OCI-LY7 (cell line): ENCODE results near the gene TAF4.

ENCODE experiments used
- EZH2phosphoT487 ChIP-seq: fragments of 200-600 bp; sonication (generic); IDR thresholded peaks from 2 replicates; pipeline ENCODE4 v1.6.1; 2018; ENCODE audit warnings: low read depth, borderline replicate concordance, mild to moderate bottlenecking, mixed run types, antibody characterized with exemption, low read length, moderate library complexity, mixed read lengths
- TF ChIP-seq, protein P1 (sequence below): fragments of 200-600 bp; sonication (generic); conservative IDR thresholded peaks from 2 replicates; pipeline ENCODE4 v1.5.1; 2014; ENCODE audit warnings: mild to moderate bottlenecking, antibody characterized with exemption, low read length, moderate library complexity, mixed read lengths

DNA sequence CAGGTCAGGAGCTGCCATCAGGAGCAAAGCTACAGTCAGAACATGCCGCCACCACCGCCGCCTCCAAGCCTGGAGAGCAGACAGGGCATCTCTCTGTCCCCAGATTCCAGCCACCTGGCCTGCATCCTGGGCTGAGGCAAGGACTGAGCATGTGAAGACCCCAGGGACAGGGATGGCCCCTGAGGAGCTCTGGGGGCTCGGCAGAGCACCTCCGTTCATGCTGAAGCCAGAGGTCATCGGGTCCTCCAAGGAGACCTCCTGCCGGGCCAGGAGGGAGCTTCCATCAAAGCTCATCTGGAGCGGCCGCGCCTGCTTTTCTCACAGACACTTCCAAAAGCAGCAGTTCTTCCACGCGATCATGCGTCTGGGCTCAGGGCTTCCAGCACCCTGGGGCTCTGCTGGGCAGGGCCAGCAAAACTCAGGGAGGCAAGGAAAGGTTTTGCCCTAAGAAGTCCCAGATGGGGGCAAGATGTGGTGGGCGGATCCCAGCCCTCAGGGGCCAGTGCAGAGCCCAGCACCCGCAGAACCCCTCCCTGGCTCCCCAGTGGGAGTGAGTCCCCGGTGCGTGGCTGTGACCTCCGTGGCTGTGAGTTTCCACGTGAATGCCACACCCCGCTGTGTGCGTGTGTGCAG, 138.4 kb downstream of the TAF4 start:
- no peak for TF ChIP-seq EZH2phosphoT487
- TF ChIP-seq, protein P1, sequence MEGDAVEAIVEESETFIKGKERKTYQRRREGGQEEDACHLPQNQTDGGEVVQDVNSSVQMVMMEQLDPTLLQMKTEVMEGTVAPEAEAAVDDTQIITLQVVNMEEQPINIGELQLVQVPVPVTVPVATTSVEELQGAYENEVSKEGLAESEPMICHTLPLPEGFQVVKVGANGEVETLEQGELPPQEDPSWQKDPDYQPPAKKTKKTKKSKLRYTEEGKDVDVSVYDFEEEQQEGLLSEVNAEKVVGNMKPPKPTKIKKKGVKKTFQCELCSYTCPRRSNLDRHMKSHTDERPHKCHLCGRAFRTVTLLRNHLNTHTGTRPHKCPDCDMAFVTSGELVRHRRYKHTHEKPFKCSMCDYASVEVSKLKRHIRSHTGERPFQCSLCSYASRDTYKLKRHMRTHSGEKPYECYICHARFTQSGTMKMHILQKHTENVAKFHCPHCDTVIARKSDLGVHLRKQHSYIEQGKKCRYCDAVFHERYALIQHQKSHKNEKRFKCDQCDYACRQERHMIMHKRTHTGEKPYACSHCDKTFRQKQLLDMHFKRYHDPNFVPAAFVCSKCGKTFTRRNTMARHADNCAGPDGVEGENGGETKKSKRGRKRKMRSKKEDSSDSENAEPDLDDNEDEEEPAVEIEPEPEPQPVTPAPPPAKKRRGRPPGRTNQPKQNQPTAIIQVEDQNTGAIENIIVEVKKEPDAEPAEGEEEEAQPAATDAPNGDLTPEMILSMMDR = no peak
